ENCODE measurements around the gene CDH2.

DNA sequence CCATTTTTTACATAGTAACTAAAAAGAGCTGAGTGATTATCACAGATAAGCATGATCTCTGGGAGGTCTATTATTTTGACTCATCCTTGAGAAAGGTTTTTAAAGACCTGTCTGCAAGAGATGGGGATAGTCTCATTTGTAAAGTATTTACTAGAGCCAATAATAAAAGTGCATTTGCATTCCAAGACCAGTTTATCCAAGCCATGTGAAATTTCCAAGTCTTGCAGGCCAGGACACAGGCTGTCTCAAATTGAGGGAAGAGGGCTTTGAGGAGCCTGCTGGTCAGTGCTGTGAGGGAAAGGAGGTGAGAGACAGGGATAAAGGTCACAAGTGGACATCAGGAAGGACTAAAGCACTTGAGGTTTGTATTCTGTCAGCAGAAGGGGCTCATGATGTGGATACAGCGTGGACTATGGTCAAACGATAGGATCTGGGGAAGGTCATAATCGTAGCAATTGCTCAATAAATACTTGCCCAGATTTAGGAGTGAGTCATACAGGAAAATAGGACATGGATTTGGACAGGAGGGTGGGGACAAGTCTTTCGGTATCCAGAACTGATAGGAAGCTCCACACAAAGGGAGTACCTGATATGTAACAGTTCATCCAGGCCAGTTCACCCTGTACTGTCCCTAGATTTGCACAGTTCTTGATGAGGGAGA lies 6.6 kb upstream of the CDH2 start:
- TF ChIP-seq EZH2 (IDR thresholded peaks at IDR 0.05; ENCODE audit: low read length), result no peak
- TF ChIP-seq, protein P1, sequence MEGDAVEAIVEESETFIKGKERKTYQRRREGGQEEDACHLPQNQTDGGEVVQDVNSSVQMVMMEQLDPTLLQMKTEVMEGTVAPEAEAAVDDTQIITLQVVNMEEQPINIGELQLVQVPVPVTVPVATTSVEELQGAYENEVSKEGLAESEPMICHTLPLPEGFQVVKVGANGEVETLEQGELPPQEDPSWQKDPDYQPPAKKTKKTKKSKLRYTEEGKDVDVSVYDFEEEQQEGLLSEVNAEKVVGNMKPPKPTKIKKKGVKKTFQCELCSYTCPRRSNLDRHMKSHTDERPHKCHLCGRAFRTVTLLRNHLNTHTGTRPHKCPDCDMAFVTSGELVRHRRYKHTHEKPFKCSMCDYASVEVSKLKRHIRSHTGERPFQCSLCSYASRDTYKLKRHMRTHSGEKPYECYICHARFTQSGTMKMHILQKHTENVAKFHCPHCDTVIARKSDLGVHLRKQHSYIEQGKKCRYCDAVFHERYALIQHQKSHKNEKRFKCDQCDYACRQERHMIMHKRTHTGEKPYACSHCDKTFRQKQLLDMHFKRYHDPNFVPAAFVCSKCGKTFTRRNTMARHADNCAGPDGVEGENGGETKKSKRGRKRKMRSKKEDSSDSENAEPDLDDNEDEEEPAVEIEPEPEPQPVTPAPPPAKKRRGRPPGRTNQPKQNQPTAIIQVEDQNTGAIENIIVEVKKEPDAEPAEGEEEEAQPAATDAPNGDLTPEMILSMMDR (optimal IDR thresholded peaks at IDR 0.05 in 1 of 3, IDR thresholded peaks at IDR 0.05 in 1 of 3, conservative IDR thresholded peaks at IDR 0.05 in 1 of 3; ENCODE audit: extremely low read depth in 1 of 3, insufficient read depth in 2 of 3, low read length in 3 of 3), result no peak

Measured in keratinocyte (primary cell).